Hypothalamus (tissue), 51 donors: ENCODE results near the gene GET3.

Experiments used
- DNase-seq, 51 donors: peaks; one replicate each; lab custom pipeline; 2025; lab: John Stamatoyannopoulos, UW

GET3 gene

GRCh38 chr19:12777217-12778016 is 40.1 kb downstream of the GET3 start:
- peak in 47 of 51 donors; percentile 16 to 86 (median 65) for DNase-seq

DNA sequence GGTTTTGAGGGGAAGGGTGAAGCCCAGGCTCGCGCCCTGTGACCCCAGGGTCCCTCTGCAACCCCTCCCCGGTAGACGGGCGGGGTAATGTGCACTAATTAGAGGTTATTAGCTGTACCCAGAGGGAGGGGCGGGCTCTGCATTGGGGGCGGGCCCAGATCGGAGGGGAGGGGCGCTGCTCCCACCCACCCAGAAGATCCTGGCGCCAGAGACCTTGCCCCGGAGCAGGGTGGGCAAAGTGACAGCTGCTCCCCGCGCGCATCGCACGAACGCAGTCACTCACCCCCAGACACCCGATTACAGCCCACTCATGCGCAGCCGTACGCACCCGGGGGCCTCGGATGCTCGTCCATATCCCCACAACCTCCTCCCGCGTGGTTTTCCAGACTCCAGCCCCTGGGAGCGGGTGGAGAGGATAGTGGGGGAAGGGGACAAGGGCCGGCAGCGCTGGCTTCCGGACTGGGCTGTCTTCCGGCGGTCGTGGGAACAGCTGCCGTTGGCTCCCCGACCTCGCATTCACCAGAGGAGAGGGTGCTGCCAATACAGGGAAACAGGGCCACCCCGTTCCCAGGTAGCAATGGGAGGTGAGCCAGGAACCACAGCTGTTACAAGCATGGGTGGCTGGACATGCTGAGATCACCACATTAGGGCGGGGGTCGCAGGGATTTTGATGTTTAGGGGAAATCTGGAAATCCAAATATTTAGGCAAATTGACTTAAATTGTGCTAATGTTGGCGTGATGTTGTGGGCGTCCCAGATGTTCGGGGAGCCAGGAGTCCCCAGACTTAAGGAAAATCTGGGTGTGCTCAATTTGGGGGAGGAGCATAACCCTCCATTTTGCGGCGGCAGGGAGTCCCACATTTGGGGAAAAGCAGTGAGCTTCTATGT is 41.0 kb downstream of the GET3 start:
- DNase-seq, result peak in 40 of 51 donors; percentile 10 to 84 (median 52)

- peak in 1 of 51 donors; percentile 20 for DNase-seq
Measured at GRCh38 chr19:12778905-12779161, 41.5 kb downstream of the GET3 start.

DNA sequence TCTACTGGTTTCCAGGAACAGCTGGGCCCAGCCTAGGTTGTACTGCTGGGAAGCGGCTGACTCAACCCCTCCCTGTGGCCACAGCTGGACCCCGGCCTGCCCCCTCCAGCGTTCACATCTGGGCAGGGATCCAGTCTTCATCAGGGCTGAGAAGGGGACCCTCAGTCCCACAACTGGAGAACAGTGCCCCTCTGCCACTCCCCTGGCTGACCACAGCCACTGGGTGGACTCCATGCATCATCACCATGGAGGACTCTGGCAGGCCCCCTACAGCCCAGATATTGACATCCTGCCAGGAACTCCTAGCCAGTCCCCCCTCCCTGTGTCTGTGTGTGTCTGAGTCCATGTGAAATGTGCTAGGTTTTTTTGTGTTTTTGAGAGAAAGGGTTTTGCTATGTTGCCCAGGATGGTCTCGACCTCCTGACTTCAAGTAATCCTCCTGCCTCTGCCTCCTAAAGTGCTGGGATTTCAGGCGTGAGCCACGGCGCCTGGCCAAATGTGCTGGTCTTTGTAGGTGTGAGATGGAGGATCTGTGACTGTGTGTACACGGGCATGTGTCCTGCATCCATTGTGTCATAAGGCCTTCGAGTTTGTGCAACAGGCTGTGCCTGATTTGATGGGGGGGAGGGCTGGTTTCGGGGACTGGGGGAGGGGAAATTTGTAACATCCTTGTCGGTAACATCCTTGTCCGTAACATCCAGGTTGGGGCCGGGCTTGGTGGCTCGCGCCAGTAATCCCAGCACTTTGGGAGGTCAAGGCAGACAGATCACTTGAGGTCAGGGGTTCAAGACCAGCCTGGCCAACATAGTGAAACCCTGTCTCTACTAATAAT is 42.1 kb downstream of the GET3 start:
- peak in 20 of 51 donors; percentile 6 to 71 (median 28) for DNase-seq

- peak in 2 of 51 donors; percentile 63 to 75 for DNase-seq
Measured at GRCh38 chr19:12782174-12782423, 44.8 kb downstream of the GET3 start.

DNA sequence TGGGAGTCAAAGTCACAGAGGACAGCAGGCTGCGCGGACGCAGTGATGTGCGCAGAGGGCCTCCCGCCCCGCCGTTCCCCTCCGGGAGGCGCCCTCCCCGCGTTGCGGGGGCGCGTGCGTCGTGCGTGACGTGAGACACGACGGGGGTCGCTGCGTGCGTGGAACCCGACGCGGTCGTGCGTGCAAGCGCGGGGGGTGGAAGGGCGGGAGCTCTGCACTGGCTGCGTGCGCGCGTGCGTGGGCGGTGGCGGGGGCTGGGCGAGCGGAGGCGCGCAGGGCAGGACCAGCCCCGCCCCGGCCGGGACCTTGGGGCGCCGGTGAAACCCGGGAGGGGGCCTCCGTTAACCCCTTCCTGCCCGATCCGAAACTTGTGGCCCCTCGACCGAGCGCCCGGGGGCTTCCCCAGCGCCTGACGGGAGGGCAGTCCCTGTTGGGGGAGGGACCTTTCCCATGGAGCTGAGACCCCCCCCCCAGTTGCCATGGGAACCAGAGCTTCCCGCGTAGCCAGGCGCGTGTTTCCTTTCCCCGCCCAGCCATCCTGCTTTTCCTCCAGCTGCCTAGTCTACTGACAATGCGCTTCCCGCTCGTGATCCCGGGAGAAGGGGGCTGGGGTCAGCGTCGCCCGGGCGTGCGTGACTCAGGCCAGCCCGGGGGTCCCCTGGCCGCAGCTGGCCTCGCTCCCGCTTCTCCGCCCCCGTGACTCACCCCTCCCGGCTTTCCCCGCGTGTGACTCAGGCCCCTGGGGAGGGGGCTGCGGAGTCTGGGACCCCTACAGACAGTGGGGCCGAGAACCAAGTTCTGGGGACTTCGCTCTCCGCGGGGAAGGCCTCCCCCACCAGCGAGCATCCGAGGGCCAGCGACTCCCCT is 45.4 kb downstream of the GET3 start:
- DNase-seq, result peak in 48 of 51 donors; percentile 42 to 96 (median 84)

DNA sequence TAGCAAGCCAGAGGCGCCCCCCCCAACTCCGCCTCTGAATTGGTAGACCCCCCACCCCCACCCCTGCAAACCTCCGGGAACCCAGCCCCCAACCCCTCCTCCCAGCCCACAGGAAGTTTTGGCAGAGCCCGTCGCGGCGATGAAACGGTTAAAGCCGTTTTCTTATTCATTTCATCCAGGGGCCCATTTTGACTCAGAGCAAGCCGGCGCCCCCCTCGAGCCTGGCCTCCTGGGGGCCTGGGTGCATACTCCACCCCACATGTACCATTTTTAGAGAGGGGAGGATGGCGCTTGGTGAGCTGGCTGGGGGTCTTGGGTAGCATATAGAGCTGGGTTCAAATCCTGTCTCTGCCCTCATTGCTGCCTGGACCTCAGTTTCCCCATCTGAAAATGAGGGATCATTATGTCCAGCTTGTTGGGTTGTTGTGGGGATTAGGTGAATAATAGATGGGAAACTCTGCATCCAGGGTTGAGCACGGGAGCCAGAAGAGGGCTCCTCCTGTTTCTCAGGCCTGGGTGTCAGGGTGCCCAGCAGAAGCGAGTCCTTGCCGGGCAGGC is 46.1 kb downstream of the GET3 start:
- DNase-seq, result no peak

GRCh38 chr19:12783849-12784393 is 46.6 kb downstream of the GET3 start:
- DNase-seq, result peak in 13 of 51 donors; percentile 6 to 33 (median 17)

DNA sequence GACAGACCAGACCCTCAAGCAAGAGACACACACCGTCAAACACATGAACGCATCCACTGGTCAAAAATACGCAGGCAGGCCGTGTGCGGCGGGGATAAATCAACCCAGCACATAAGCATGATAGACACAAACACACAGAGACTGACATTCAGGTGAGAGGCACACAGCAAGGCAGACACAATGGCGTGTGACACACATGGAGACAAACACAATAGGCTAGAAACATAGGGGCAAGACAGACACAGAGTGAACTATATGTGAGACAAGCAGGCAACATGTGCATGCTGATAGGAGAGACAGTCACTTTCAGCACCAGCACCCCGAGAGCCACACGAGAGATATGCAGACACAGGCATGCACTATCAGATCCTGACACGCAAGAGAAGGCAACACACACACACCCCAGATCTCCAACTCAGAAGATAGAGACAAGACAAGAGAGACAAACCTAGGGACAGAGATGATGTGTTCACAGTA is 47.1 kb downstream of the GET3 start:
- peak in 2 of 51 donors; percentile 18 to 22 for DNase-seq

DNA sequence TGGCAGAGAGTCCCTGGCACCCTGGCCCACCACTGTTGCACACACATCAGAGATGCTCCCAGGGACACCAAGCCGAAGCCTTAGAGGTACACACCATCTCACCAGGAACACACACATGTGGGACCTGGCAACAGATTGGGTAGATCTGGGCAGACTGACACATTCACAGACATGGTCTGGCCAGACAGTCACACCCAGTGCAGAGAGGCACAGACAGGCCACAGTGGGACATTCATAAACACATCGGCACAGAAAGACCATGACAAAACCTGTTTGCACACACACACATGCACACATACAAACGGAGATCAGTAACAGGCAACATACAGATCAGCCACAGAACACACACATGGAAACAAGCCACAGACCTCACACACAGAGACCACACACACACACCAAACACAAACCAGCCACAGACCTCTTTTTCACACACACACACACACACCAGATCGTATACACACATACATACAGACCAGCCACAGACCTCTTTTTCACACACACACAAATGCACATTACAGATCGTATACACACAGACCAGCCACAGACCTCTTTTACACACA is 47.7 kb downstream of the GET3 start:
- peak in 3 of 51 donors; percentile 3 to 18 (median 3) for DNase-seq

DNA sequence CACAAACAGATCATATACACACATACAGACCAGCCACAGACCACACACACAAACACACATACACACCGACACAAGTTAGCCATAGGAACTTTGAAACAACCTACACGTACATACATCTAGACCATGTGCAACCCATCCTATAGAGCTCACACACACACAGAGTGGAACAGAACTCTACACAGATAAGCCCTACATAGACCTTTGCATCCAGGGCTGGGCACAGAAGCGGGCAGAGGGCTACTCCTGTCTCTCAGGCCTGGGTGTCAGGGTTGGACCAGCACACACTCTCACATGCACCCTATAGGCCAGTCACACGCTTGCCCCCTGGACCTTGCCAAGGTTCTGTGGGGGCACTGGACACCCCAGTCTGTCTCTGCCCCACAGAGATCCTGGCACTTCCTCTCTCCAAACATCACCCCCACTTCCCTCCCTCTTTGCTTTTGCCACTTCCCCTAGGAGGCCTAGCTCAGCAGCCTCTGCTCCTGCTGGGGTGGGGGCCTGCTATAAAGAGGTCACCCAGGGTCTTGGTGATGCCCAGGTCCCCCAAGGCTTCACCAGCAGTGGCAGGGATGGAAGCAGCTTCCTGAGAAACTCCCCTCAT is 48.2 kb downstream of the GET3 start:
- DNase-seq, result peak in 10 of 51 donors; percentile 9 to 34 (median 22)

DNA sequence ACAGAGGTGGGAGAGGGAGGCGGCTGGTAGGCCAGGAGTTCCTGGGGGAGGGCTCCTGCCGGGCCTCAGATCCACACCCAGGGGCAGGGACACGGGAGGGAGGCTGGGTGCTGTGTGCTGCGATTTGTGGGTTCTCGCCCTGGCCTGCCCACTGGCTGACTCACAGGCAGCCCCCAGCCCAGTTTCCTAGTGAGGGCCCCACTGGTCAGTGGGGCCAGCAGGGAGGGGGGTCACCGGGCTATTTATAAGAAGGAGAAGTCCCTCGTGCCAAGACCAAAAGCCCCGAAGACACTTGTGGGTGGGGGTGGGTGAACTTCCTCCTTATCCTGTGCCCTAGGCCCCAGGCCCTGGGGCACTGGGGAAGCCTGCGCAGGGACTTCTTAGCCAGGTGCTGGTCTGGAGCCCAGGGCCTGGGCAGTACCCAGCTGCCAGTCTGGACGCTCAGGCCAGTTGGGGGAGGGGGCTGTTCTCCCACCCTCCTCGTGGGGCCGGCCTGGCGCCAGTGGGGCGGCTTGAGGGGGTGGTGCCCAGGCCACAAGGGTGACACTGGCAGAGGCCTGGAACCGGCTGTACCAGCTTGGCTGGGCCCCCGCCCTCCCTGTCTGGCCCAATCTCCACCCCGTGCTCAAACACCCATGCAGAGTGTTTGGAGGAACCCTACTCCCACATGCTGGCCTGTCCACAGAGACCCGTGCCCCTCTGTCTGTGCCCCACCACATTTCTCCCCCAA is 49.0 kb downstream of the GET3 start:
- DNase-seq, result peak in 41 of 51 donors; percentile 14 to 74 (median 62)

DNA sequence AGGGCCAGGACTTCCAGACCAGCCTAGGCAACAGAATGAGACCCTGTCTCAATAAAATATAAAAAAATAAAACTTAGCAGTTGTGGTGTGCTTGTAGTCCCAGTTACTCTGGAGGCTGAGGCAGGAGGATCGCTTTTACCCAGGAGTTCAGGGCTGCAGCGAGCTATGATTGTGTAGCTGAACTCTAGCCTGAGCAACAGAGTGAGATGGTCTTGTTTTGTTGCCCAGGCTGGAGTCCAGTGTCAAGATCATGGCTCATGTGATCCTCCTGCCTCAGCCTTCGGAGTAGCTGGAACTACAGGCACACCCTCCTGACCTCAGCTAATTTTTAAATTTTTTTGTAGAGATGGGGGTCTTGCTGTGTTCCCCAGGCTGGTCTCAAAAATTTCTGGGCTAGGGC is 49.7 kb downstream of the GET3 start:
- DNase-seq, result no peak

- DNase-seq, result no peak
Measured at GRCh38 chr19:12787458-12787857, 50.2 kb downstream of the GET3 start.

GRCh38 chr19:12788042-12788681 is 50.9 kb downstream of the GET3 start:
- no peak for DNase-seq

DNA sequence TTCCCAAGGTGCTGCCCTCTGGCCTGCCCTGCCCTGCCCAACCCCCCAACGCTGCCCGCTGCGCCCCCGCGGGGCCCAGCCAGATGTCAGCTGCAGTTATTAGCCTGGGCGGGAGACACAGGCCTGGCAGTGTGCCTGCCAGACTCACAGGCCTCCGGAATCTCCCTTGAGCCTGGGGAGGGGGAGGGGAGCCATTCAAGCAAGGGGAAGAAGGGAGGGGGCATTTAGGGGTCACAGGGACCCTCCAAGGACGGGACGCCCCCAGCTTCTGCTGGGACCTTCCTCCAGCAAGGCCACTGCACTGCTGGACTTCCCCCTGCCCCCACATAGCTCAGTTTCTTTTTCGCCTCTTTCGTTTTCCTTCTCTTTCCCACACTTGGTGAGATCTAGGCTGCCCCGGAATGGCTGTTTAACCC is 51.4 kb downstream of the GET3 start:
- DNase-seq, result peak in 41 of 51 donors; percentile 14 to 78 (median 49)
